Transverse colon (tissue), 4 donors: Measurements from ENCODE around the gene LARP4B. TPM values are rescaled to one million over a fixed set of nuclear protein-coding genes. Genes with fewer than 3 reads are reported as not detected.

Experiments used
- DNase-seq: peaks from one replicate; pipeline ENCODE4 v3.0.0-alpha.2; 2019
- H3K27ac ChIP-seq, 4 donors: fragments of 200-600 bp; sonication (generic); 2 replicates each; pipeline ENCODE4 v1.5.1; 2016 to 2018; ENCODE audit warnings: inconsistent platforms in 4 of 4
- H3K27me3 ChIP-seq: fragments of 200-600 bp; sonication (generic); 2 replicates; pipeline ENCODE4 v1.5.1; 2017; ENCODE audit warnings: inconsistent platforms
- H3K36me3 ChIP-seq, 4 donors: fragments of 200-600 bp; sonication (generic); 2 replicates each; pipeline ENCODE4 v1.5.1; 2017 to 2019; ENCODE audit warnings: inconsistent platforms in 4 of 4
- H3K4me1 ChIP-seq, 4 donors: fragments of 200-600 bp; sonication (generic); 2 replicates each; pipeline ENCODE4 v1.5.1; 2017 to 2020; ENCODE audit warnings: inconsistent platforms in 4 of 4
- H3K4me3 ChIP-seq, 4 donors: fragments of 200-600 bp; sonication (generic); 1 replicate in 1 of 4; 2 replicates in 3 of 4; pipeline versions ENCODE4 v1.5.1 to v1.6.1; 2017 to 2019; ENCODE audit warnings: inconsistent platforms in 4 of 4
- H3K9me3 ChIP-seq, 2 donors: fragments of 200-600 bp; sonication (generic); 2 replicates each; pipeline ENCODE4 v1.5.1; 2017 to 2019; ENCODE audit warnings: inconsistent platforms in 2 of 2
- EP300 ChIP-seq: sonication (generic); formaldehyde crosslinking; IDR thresholded peaks from one replicate; pipeline ENCODE4 v1.6.1; 2017; ENCODE audit warnings: antibody characterized with exemption, low read depth
- POLR2A ChIP-seq: fragments of 450-650 bp; IDR thresholded peaks from one replicate; pipeline ENCODE4 v1.6.1; 2016; ENCODE audit warnings: antibody characterized with exemption, mild to moderate bottlenecking, moderate library complexity
- POLR2AphosphoS5 ChIP-seq, 3 donors: sonication (generic); formaldehyde crosslinking; IDR thresholded peaks; one replicate each; pipeline ENCODE4 v1.6.1; 2016; ENCODE audit warnings: antibody characterized with exemption in 3 of 3
- WGBS, 2 donors: methylation state at CpG; one replicate each; pipeline ENCODE4 v1.1.5; 2018; ENCODE audit warnings: low coverage in 1 of 2; 5-methylcytosine and 5-hydroxymethylcytosine counted together
- in situ Hi-C, 4 donors: fragments of 200-750 bp; cut with MboI; loops; one replicate each; pipeline versions ENCODE4 v1.15.0 to v1.15.1; 2017; ENCODE audit warnings: low sequenced_read_pairs in 3 of 4, low pct_ligation_motif_present in 1 of 4, low pct_unique_long_range_greater_than_20kb in 1 of 4
- intact Hi-C: fragments of 100-400 bp; cut with DNase I; formaldehyde crosslinking; loops from one replicate; pipeline ENCODE4 v1.15.1; 2023; ENCODE audit warnings: low total_unique reads
- total RNA-seq, 4 donors: library from RNA; depleted of rRNA; stranded (reverse); fragments of >200 nt; gene quantifications; one replicate each; pipeline ENCODE4 v1.1.0, GENCODE V29; 2016
- TF ChIP-seq, protein P1 (sequence below), 5 experiments: fragments of 200-600 bp in 3 of 5; fragments of 450-650 bp in 2 of 5; sonication (generic) in 3 of 5; IDR thresholded peaks; 1 replicate in 2 of 5; 2 replicates in 3 of 5; pipeline ENCODE4 v1.5.1; 2016 to 2017; ENCODE audit warnings: antibody characterized with exemption in 5 of 5, inconsistent platforms in 3 of 5, mild to moderate bottlenecking in 2 of 5, moderate library complexity in 1 of 5

The LARP4B gene
- total RNA-seq, 4 donors from 2014 or later, result 89.2 to 148 (median 96.4) TPM

DNA sequence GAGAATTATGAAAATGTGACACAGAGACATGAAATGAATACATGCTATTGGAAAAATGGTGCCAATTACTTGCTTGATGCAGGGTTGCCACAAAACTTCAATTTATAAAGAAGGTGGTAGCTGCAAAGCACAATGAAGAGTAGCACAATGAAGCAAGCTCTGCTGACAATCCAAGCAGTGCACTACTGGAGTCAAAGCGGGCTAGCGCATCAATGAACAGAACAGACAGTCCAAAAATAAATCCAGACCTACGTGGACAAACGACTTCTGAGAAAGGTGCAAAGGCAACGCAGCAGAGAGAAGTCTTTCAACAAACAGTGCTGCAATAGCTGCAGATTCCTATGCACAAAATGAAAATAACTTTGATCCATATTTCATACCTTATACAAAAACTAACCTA lies 75.8 kb downstream of the LARP4B start:
- H3K4me1 ChIP-seq, result peaks cover 0 to 4% (median 0%) of the 10 kb centered on the region in 4 donors
- H3K4me3 ChIP-seq, result no peak overlapping the region
- intact Hi-C loops, result no loop called here
- TF ChIP-seq POLR2A (no peak), EP300 (no peak), POLR2AphosphoS5 (IDR thresholded peaks at IDR 0.05) (no peak)
- TF ChIP-seq, protein P1, sequence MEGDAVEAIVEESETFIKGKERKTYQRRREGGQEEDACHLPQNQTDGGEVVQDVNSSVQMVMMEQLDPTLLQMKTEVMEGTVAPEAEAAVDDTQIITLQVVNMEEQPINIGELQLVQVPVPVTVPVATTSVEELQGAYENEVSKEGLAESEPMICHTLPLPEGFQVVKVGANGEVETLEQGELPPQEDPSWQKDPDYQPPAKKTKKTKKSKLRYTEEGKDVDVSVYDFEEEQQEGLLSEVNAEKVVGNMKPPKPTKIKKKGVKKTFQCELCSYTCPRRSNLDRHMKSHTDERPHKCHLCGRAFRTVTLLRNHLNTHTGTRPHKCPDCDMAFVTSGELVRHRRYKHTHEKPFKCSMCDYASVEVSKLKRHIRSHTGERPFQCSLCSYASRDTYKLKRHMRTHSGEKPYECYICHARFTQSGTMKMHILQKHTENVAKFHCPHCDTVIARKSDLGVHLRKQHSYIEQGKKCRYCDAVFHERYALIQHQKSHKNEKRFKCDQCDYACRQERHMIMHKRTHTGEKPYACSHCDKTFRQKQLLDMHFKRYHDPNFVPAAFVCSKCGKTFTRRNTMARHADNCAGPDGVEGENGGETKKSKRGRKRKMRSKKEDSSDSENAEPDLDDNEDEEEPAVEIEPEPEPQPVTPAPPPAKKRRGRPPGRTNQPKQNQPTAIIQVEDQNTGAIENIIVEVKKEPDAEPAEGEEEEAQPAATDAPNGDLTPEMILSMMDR (IDR thresholded peaks at IDR 0.05), result no peak
- in situ Hi-C loops, result no loop called here
- no peak for DNase-seq
- H3K9me3 ChIP-seq, result no peaks in the 10 kb centered on the region
- 79 to 90% methylated on average over 5 of the region's 5 CpGs for WGBS, 2 donors
- H3K27me3 ChIP-seq, result no peaks in the 10 kb centered on the region
- no peak overlapping the region for H3K27ac ChIP-seq
- H3K36me3 ChIP-seq, result peaks cover 0 to 17% (median 5%) of the 10 kb centered on the region in 4 donors

DNA sequence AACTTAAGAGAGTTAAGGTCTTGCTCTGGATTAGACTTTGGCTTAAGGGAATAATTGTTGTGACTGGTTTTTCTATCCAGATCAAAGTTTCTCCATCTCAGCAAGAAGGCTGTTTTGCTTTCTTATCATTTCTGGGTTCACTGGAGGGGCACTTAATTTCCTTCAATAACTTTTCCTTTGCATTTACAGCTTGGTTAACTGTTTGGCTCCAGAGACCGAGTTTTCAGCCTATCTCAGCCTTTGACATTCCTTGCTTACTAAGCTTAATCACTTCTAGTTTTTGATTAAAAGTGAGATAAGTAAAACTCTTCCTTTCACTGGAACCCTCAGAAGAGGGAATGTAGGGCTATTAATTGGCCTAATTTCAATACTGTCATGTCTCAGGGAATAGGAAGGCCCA lies 76.4 kb downstream of the LARP4B start:
- TF ChIP-seq POLR2AphosphoS5 (IDR thresholded peaks at IDR 0.05) (no peak), POLR2A (no peak), EP300 (no peak)
- TF ChIP-seq, protein P1 (IDR thresholded peaks at IDR 0.05), result no peak
- in situ Hi-C loops, result no loop called here
- intact Hi-C loops, result no loop called here
- Histone ChIP-seq H3K36me3 (peaks cover 0 to 17% (median 4%) of the 10 kb centered on the region in 4 donors), H3K27me3 (no peaks in the 10 kb centered on the region), H3K4me3 (no peak overlapping the region), H3K4me1 (peaks cover 0 to 4% (median 0%) of the 10 kb centered on the region in 4 donors), H3K27ac (no peak overlapping the region), H3K9me3 (no peaks in the 10 kb centered on the region)
- DNase-seq, result no peak
- WGBS, 2 donors, result 80 to 97% methylated on average over 1 of the region's 1 CpG

DNA sequence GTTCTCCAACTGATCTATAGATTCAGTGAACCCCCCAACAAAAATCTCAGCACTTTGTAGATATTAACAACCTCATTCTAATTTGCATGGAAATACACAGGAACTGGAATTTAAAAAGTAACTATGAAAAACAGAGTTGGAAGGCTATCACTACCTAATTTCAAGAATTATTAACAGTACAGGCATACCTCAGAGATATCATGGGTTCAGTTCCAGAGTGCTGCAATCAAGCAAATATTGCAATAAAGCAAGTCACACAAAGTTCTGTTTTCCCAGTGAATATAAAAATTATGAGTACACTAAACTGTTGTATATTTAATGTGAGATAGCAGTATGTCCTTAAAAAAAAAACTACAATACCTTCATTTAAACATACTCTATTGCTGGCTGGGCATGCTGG lies 78.5 kb downstream of the LARP4B start:
- intact Hi-C loops (no loop called here), in situ Hi-C loops (no loop called here)
- peaks cover 0 to 7% (median 3%) of the 10 kb centered on the region in 4 donors for H3K36me3 ChIP-seq
- peaks cover 0 to 4% (median 0%) of the 10 kb centered on the region in 4 donors for H3K4me1 ChIP-seq
- no peak for DNase-seq
- no peak overlapping the region for H3K27ac ChIP-seq
- TF ChIP-seq, protein P1 (IDR thresholded peaks at IDR 0.05), result no peak
- TF ChIP-seq EP300, result no peak
- TF ChIP-seq POLR2A, result no peak
- no peak for TF ChIP-seq POLR2AphosphoS5 (IDR thresholded peaks at IDR 0.05)
- no peaks in the 10 kb centered on the region for H3K9me3 ChIP-seq
- no peaks in the 10 kb centered on the region for H3K27me3 ChIP-seq
- H3K4me3 ChIP-seq, result no peak overlapping the region

DNA sequence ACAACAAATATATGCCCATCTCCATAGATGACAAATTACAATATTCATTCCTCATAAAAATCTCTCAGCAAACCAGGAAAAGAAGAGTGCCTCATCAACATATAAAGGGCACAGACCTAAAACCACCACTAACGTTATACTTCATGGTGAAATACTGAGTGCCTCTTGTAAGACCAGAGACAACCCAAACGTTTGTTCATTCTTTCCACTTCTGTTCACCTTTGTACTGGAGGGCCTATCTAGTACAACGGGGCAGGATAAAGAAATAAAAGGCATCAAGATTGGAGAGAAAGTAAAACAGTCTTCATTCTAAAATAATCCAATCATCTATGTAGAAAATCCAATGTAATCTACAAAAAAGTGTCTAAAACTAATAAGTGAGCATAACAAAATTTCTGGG lies 79.1 kb downstream of the LARP4B start:
- in situ Hi-C loops, result no loop called here
- H3K27me3 ChIP-seq, result no peaks in the 10 kb centered on the region
- intact Hi-C loops, result no loop called here
- H3K4me1 ChIP-seq, result peaks cover 0 to 4% (median 0%) of the 10 kb centered on the region in 4 donors
- H3K27ac ChIP-seq, result no peak overlapping the region
- peaks cover 0 to 7% (median 2%) of the 10 kb centered on the region in 4 donors for H3K36me3 ChIP-seq
- TF ChIP-seq, protein P1 (IDR thresholded peaks at IDR 0.05), result no peak
- no peak for TF ChIP-seq EP300
- no peak for TF ChIP-seq POLR2AphosphoS5 (IDR thresholded peaks at IDR 0.05)
- WGBS, 2 donors, result 44 to 51% methylated on average over 3 of the region's 3 CpGs
- no peaks in the 10 kb centered on the region for H3K9me3 ChIP-seq
- DNase-seq, result no peak
- H3K4me3 ChIP-seq, result no peak overlapping the region
